HG03064 (cell line): Measurements from ENCODE around the gene BTK.

Source experiments
- ATAC-seq: cut with Tn5 transposase; IDR thresholded peaks from one replicate; pipeline ENCODE4 v1.9.1; 2021; ENCODE audit warnings: low read depth; ENCODE audit not compliant: unreplicated experiment

Gene BTK

DNA sequence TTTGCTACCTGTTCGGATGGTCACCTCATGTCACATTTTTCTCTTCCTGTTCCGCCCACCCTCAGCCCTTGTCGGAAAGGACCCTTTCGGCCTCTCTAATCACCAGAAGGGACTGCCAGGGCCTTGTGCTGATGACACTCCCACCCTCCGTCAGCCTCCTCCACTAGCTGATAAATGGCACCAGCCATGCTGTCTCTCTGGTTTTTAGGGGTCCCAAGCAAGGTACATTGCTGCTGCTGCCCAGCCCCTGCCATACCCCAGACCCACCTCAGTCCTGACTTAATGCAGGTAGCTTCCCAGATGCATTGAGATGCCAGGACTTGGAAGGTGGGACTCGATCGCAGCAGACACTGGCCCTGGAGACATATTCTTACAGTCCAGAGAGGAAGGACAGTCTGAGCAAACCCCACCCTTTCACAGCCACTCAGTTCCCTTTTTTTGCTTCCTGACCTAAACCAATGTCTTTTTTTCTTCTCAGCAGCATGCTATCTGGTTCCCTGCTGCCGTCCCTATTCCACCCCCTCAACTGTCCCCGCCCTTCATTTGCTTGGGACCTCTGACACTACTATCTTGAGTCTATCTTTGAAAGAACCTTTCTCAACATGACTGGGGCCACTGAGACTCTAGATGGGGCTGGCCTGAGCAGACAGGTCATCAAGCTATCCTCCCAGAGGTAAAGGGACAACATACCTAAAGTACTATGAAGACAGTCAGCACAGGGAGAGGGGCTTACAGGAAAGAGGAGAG, at the start of gene BTK:
Gene BTK, minus strand, starts transcription at position 397 of the 747 bp plus-strand sequence. CDS start 10,907 bp downstream, outside the sequence.
- ATAC-seq: peak; percentile 63

DNA sequence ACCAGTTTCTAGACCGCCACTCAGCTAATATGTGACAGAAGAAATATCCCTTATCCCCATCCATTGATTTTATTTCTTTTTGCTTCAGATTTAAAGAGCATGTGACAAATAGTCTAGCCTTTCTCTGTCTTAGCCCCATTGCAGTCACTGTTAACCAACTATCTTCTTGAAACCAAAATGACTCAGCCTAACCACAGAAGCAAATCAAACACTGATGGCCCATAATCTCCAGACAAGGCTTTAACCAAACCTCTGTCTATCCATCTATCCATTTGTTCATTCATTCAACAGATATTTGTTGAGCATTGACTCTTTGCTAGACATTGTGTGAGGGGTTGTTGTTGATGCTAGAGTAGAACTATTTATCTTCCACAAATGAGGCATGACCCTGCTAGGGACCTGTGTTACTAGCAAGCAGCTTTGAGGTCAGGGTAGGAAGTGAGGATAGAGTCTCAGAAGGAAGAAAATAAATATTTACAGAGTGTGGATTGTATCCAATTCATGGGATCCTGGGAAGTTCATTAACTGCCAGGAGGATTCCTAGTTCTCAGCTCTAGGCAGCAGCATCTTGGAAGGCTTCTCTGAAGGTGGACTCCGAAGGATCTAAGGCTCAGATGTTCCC, 44.6 kb upstream of the BTK start:
- ATAC-seq: peak; percentile 74

DNA sequence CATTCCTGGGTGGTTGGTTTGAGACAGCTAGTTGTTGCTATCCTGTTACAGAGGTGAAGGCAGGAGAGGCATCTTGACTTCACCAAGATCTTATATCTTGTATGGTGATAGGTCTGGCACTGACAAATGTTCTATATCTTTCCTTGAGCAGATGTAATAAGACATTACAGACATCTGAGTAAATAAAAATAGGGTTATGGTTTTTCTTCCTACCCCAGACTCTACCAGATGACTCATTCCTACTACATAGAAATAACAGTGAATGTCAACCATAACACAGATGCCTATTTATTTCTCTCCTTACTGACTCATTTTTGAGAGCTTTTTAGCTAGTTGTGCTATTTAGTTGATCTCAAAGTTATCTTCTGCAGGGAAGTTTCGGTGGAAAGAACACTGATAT, 43.9 kb upstream of the BTK start:
- no peak for ATAC-seq

GRCh38 chrX:101427954-101428353, 42.0 kb upstream of the BTK start:
- ATAC-seq: no peak

DNA sequence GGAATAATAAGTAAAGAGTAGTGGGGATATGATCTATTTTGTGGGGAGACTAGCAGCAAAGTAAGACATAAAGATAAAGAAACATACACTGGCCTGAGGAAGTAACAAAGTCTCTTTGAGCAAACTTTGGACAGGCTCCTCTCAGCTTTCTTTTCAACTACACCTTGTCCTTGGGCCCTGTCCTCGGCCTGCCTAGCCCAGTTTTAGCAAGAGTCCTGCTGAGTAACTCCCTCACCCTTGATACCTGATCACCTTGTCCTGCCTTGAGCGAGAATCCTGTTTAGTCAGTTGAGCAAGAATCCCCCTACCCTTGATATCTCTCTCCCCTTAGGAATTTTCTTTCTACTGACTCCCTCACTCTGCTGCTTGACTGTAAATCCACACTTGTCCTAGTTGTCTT, 33.5 kb upstream of the BTK start:
- no peak for ATAC-seq

- no peak for ATAC-seq
Observed at GRCh38 chrX:101417981-101418841, 32.2 kb upstream of the BTK start.

- no peak for ATAC-seq
Observed at GRCh38 chrX:101417190-101417589, 31.2 kb upstream of the BTK start.

- ATAC-seq: no peak
Observed at GRCh38 chrX:101416691-101417090, 30.7 kb upstream of the BTK start.

GRCh38 chrX:101415180-101416145, 29.5 kb upstream of the BTK start:
- ATAC-seq: peak; percentile 66

DNA sequence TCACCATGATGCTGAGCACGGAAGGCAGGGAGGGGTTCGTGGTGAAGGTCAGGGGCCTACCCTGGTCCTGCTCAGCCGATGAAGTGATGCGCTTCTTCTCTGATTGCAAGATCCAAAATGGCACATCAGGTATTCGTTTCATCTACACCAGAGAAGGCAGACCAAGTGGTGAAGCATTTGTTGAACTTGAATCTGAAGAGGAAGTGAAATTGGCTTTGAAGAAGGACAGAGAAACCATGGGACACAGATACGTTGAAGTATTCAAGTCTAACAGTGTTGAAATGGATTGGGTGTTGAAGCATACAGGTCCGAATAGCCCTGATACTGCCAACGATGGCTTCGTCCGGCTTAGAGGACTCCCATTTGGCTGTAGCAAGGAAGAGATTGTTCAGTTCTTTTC, 26.0 kb upstream of the BTK start:
- no peak for ATAC-seq

DNA sequence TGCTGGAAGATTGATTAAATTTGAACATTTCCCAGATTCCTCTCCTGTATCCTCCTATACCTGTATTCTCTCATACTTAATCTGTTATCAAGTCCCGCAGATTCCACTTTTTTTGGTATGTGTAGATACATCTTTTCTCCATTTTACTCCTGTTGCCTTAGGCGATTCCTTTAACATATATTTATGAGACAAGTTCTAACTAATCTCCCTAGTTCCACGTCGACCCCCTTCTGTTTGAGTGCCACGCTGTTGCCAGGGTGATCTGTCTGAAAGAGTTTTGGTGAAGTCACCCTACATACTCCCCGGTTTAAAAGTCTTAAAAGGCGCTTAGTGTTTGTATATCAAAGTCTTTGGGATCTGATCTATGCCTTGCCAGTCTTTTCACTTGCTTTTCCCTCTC, 24.5 kb upstream of the BTK start:
- ATAC-seq: no peak

- no peak for ATAC-seq
Observed at GRCh38 chrX:101409043-101409442, 23.1 kb upstream of the BTK start.

GRCh38 chrX:101408532-101408841, 22.5 kb upstream of the BTK start:
- no peak for ATAC-seq

GRCh38 chrX:101407748-101408531, 21.9 kb upstream of the BTK start, which contains the start of the genes GLA and HNRNPH2:
Gene GLA, minus strand, starts transcription at chrX:101407925. Its CDS starts 22 bp downstream, at chrX:101407903.
Gene HNRNPH2, plus strand, starts transcription at chrX:101408222. Its CDS starts 3,767 bp downstream, at chrX:101411989.
- peak; percentile 77 for ATAC-seq

GRCh38 chrX:101407167-101407747, 21.3 kb upstream of the BTK start:
- ATAC-seq: peak; percentile 4

DNA sequence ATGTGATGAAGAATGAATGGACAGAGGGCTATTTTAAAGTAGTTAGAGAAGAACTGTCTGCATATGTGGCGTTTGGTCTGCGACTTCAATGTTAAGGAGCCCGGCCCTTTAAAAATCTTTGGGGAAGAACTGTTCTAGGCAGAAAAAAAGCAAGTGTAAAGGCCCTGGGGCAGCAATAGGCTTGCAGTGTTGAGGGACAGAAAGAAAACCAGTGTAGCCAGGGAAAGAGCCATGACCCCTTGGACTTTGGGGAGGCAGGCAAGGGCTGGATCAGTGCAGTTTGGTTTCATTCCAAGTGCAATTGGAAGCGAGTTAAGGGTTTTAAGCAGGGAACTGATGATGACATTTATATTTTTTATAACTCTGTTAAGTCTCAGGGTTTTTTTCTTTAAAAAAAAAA, 13.8 kb upstream of the BTK start:
- ATAC-seq: no peak

GRCh38 chrX:101398694-101399093, 12.7 kb upstream of the BTK start:
- ATAC-seq: no peak

GRCh38 chrX:101397779-101398178, 11.8 kb upstream of the BTK start:
- ATAC-seq: no peak

DNA sequence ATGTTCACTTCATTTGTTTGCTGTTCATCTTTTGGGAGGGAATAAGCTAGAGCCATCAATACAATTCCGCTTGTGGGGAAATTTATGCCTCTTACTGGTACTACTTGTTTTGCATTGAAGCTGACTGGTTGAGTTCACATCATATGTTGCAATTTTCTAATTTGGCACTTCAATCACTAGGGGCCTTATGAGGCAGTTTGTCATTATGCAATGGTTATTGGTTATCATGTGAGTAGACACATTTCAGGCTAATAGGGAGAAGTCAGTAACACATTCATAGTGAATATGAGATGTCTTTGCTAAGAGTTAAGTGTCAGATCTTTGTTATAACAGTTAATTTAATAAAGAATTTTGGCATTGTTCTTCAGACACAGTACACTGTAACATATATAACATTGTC, 9.8 kb upstream of the BTK start:
- no peak for ATAC-seq
